GM21619 (cell line): ENCODE results near the gene PPP3CB.

ENCODE experiments used
- ATAC-seq: cut with Tn5 transposase; IDR thresholded peaks from one replicate; pipeline ENCODE4 v1.9.1; 2021; ENCODE audit not compliant: unreplicated experiment

The PPP3CB gene

GRCh38 chr10:73495884-73496674 lies at the start of gene PPP3CB:
Gene PPP3CB (minus strand): TSS chr10:73496024. CDS start chr10:73495889, 135 bp downstream.
- peak; percentile 51 for ATAC-seq

- ATAC-seq: no peak
Measured at GRCh38 chr10:73545357-73545756, 49.5 kb upstream of the PPP3CB start.

- no peak for ATAC-seq
Measured at GRCh38 chr10:73537709-73538108, 41.9 kb upstream of the PPP3CB start.

GRCh38 chr10:73537288-73537687 lies 41.5 kb upstream of the PPP3CB start:
- no peak for ATAC-seq

- ATAC-seq: no peak
Measured at GRCh38 chr10:73534857-73535256, 39.0 kb upstream of the PPP3CB start.

GRCh38 chr10:73529089-73529832 lies 33.4 kb upstream of the PPP3CB start:
- ATAC-seq: peak; percentile 64

- no peak for ATAC-seq
Measured at GRCh38 chr10:73522263-73522662, 26.4 kb upstream of the PPP3CB start.

GRCh38 chr10:73519336-73519735 lies 23.5 kb upstream of the PPP3CB start:
- no peak for ATAC-seq

- no peak for ATAC-seq
Measured at GRCh38 chr10:73517166-73517888, 21.5 kb upstream of the PPP3CB start.

- ATAC-seq: no peak
Measured at GRCh38 chr10:73512207-73512743, 16.5 kb upstream of the PPP3CB start.

GRCh38 chr10:73509695-73510094 lies 13.9 kb upstream of the PPP3CB start:
- ATAC-seq: no peak

- ATAC-seq: no peak
Measured at GRCh38 chr10:73506491-73506890, 10.7 kb upstream of the PPP3CB start.

GRCh38 chr10:73506074-73506473 lies 10.2 kb upstream of the PPP3CB start:
- ATAC-seq: no peak

- ATAC-seq: no peak
Measured at GRCh38 chr10:73503037-73503436, 7.2 kb upstream of the PPP3CB start.

- ATAC-seq: no peak
Measured at GRCh38 chr10:73501651-73502050, 5.8 kb upstream of the PPP3CB start.

GRCh38 chr10:73497623-73498022 lies 1.8 kb upstream of the PPP3CB start:
- no peak for ATAC-seq

GRCh38 chr10:73495226-73495883 lies 469 bp downstream of the PPP3CB start:
- peak; percentile 92 for ATAC-seq

GRCh38 chr10:73494877-73495225 lies 973 bp downstream of the PPP3CB start:
- no peak for ATAC-seq

- ATAC-seq: no peak
Measured at GRCh38 chr10:73494213-73494612, 1.6 kb downstream of the PPP3CB start.

- ATAC-seq: no peak
Measured at GRCh38 chr10:73493781-73494180, 2.0 kb downstream of the PPP3CB start.

- ATAC-seq: no peak
Measured at GRCh38 chr10:73486601-73487000, 9.2 kb downstream of the PPP3CB start.
